BLaER1 (cell line): ENCODE results near the gene KLRF2.

Source experiments
- H3K27ac ChIP-seq: shearing (Covaris generic); formaldehyde crosslinking; 2 replicates; pipeline ENCODE4 v1.8.1; 2022
- H3K27me3 ChIP-seq: shearing (Covaris generic); formaldehyde crosslinking; 2 replicates; pipeline ENCODE4 v1.8.1; 2022
- H3K36me3 ChIP-seq: shearing (Covaris generic); formaldehyde crosslinking; 2 replicates; pipeline ENCODE4 v1.8.1; 2022
- H3K4me1 ChIP-seq: shearing (Covaris generic); formaldehyde crosslinking; 2 replicates; pipeline ENCODE4 v1.8.1; 2022
- H3K4me2 ChIP-seq: shearing (Covaris generic); formaldehyde crosslinking; 2 replicates; pipeline ENCODE4 v1.8.1; 2022
- H3K4me3 ChIP-seq: shearing (Covaris generic); formaldehyde crosslinking; 2 replicates; pipeline ENCODE4 v1.8.1; 2022
- H3K9ac ChIP-seq: shearing (Covaris generic); formaldehyde crosslinking; 2 replicates; pipeline ENCODE4 v1.8.1; 2022
- H3K9me3 ChIP-seq: shearing (Covaris generic); formaldehyde crosslinking; 2 replicates; pipeline ENCODE4 v1.8.1; 2022
- H4K20me1 ChIP-seq: shearing (Covaris generic); formaldehyde crosslinking; 2 replicates; pipeline ENCODE4 v1.8.1; 2022
- Cebpa-rat ChIP-seq: shearing (Covaris generic); IDR thresholded peaks from 2 replicates; pipeline ENCODE4 v1.8.1; 2022

The KLRF2 gene

GRCh38 chr12:9907769-9908168, 26.5 kb downstream of the KLRF2 start:
- H3K4me2 ChIP-seq = no peak overlapping the region
- TF ChIP-seq Cebpa-rat = no peak
- no peaks in the 10 kb centered on the region for H4K20me1 ChIP-seq
- H3K36me3 ChIP-seq = no peaks in the 10 kb centered on the region
- no peaks in the 10 kb centered on the region for H3K27me3 ChIP-seq
- peaks cover 46% of the 10 kb centered on the region for H3K9me3 ChIP-seq
- H3K4me1 ChIP-seq = no peaks in the 10 kb centered on the region
- no peak overlapping the region for H3K4me3 ChIP-seq
- no peak overlapping the region for H3K27ac ChIP-seq
- H3K9ac ChIP-seq = no peak overlapping the region

GRCh38 chr12:9908350-9908749, 27.1 kb downstream of the KLRF2 start:
- no peaks in the 10 kb centered on the region for H3K4me1 ChIP-seq
- H3K27me3 ChIP-seq = no peaks in the 10 kb centered on the region
- no peak overlapping the region for H3K9ac ChIP-seq
- no peak overlapping the region for H3K27ac ChIP-seq
- no peaks in the 10 kb centered on the region for H3K36me3 ChIP-seq
- TF ChIP-seq Cebpa-rat = no peak
- H3K9me3 ChIP-seq = peaks cover 41% of the 10 kb centered on the region
- H3K4me3 ChIP-seq = no peak overlapping the region
- no peaks in the 10 kb centered on the region for H4K20me1 ChIP-seq
- H3K4me2 ChIP-seq = no peak overlapping the region

GRCh38 chr12:9909724-9910123, 28.4 kb downstream of the KLRF2 start:
- peaks cover 35% of the 10 kb centered on the region for H3K9me3 ChIP-seq
- no peak for TF ChIP-seq Cebpa-rat
- no peaks in the 10 kb centered on the region for H3K27me3 ChIP-seq
- H3K9ac ChIP-seq = no peak overlapping the region
- H3K4me1 ChIP-seq = no peaks in the 10 kb centered on the region
- no peak overlapping the region for H3K4me3 ChIP-seq
- H3K27ac ChIP-seq = no peak overlapping the region
- no peaks in the 10 kb centered on the region for H3K36me3 ChIP-seq
- H4K20me1 ChIP-seq = no peaks in the 10 kb centered on the region
- no peak overlapping the region for H3K4me2 ChIP-seq

- Histone ChIP-seq H3K4me2 (no peak overlapping the region), H3K36me3 (no peaks in the 10 kb centered on the region), H3K4me3 (no peak overlapping the region; the same call in 1 of the 2 replicates), H4K20me1 (no peaks in the 10 kb centered on the region), H3K9ac (no peak overlapping the region), H3K9me3 (peaks cover 35% of the 10 kb centered on the region), H3K27ac (no peak overlapping the region), H3K4me1 (no peaks in the 10 kb centered on the region), H3K27me3 (no peaks in the 10 kb centered on the region)
- no peak for TF ChIP-seq Cebpa-rat
Observed at GRCh38 chr12:9910716-9911421, 29.6 kb downstream of the KLRF2 start.

- no peak overlapping the region for H3K4me3 ChIP-seq
- H3K27me3 ChIP-seq = no peaks in the 10 kb centered on the region
- H3K27ac ChIP-seq = no peak overlapping the region
- H3K36me3 ChIP-seq = no peaks in the 10 kb centered on the region
- no peak overlapping the region for H3K9ac ChIP-seq
- no peaks in the 10 kb centered on the region for H4K20me1 ChIP-seq
- no peak overlapping the region for H3K4me2 ChIP-seq
- TF ChIP-seq Cebpa-rat = no peak
- no peaks in the 10 kb centered on the region for H3K4me1 ChIP-seq
- H3K9me3 ChIP-seq = peaks cover 35% of the 10 kb centered on the region
Observed at GRCh38 chr12:9911708-9912107, 30.4 kb downstream of the KLRF2 start.

GRCh38 chr12:9919443-9919842, 38.2 kb downstream of the KLRF2 start:
- H3K36me3 ChIP-seq = no peaks in the 10 kb centered on the region
- H3K9me3 ChIP-seq = 0 out of 2 replicates have a peak, but pooled peaks cover 6% of the 10 kb centered on the region
- no peaks in the 10 kb centered on the region for H3K4me1 ChIP-seq
- no peak overlapping the region for H3K4me3 ChIP-seq
- no peak overlapping the region for H3K27ac ChIP-seq
- no peaks in the 10 kb centered on the region for H4K20me1 ChIP-seq
- no peak for TF ChIP-seq Cebpa-rat
- no peak overlapping the region for H3K4me2 ChIP-seq
- no peak overlapping the region for H3K9ac ChIP-seq
- H3K27me3 ChIP-seq = no peaks in the 10 kb centered on the region

- Histone ChIP-seq H3K9ac (no peak overlapping the region), H3K4me3 (no peak overlapping the region), H3K9me3 (0 out of 2 replicates have a peak, but pooled peaks cover 6% of the 10 kb centered on the region), H3K4me2 (no peak overlapping the region), H4K20me1 (no peaks in the 10 kb centered on the region), H3K27ac (no peak overlapping the region), H3K4me1 (no peaks in the 10 kb centered on the region), H3K27me3 (no peaks in the 10 kb centered on the region), H3K36me3 (no peaks in the 10 kb centered on the region)
- TF ChIP-seq Cebpa-rat = no peak
Observed at GRCh38 chr12:9920451-9920850, 39.2 kb downstream of the KLRF2 start.

- Histone ChIP-seq H3K36me3 (no peaks in the 10 kb centered on the region), H3K4me3 (no peak overlapping the region), H3K4me2 (no peak overlapping the region), H3K4me1 (no peaks in the 10 kb centered on the region), H3K9ac (no peak overlapping the region), H3K27ac (no peak overlapping the region), H4K20me1 (no peaks in the 10 kb centered on the region), H3K27me3 (no peaks in the 10 kb centered on the region), H3K9me3 (0 out of 2 replicates have a peak, but pooled peaks cover 6% of the 10 kb centered on the region)
- no peak for TF ChIP-seq Cebpa-rat
Observed at GRCh38 chr12:9922429-9922828, 41.1 kb downstream of the KLRF2 start.

- H3K36me3 ChIP-seq = no peaks in the 10 kb centered on the region
- H3K4me3 ChIP-seq = no peak overlapping the region
- H4K20me1 ChIP-seq = no peaks in the 10 kb centered on the region
- no peak overlapping the region for H3K27ac ChIP-seq
- no peak overlapping the region for H3K9ac ChIP-seq
- H3K4me1 ChIP-seq = no peaks in the 10 kb centered on the region
- H3K4me2 ChIP-seq = no peak overlapping the region
- no peaks in the 10 kb centered on the region for H3K27me3 ChIP-seq
- TF ChIP-seq Cebpa-rat = no peak
- no peaks in the 10 kb centered on the region for H3K9me3 ChIP-seq
Observed at GRCh38 chr12:9925705-9926393, 44.6 kb downstream of the KLRF2 start.

- Histone ChIP-seq H3K36me3 (no peaks in the 10 kb centered on the region), H3K4me3 (no peak overlapping the region), H3K27ac (no peak overlapping the region), H3K9ac (no peak overlapping the region), H3K27me3 (no peaks in the 10 kb centered on the region), H4K20me1 (no peaks in the 10 kb centered on the region), H3K4me1 (no peaks in the 10 kb centered on the region), H3K9me3 (no peaks in the 10 kb centered on the region), H3K4me2 (no peak overlapping the region)
- TF ChIP-seq Cebpa-rat = no peak
Observed at GRCh38 chr12:9926876-9927275, 45.6 kb downstream of the KLRF2 start.
